Pancreas (tissue), 10 donors: Measurements from ENCODE around the gene SKOR2. TPM values are rescaled to one million over a fixed set of nuclear protein-coding genes. Genes with fewer than 3 reads are reported as not detected.

ENCODE experiments used
- ATAC-seq, 4 donors: fragments of 200-7000 bp; cut with Tn5 transposase; one replicate each; pipeline versions ENCODE4 v1.8.0 to v1.9.1; 2020; ENCODE audit warnings: mild to moderate bottlenecking in 4 of 4, moderate library complexity in 4 of 4
- DNase-seq, 6 donors: peaks; one replicate each; pipeline ENCODE4 v3.0.0-alpha.2; 2020
- FAIRE-seq: peaks from 2 replicates; lab custom pipeline; 2012; peaks lifted over from hg19 to GRCh38; lab: Jason Lieb, UNC
- H3K27ac ChIP-seq, 4 donors: fragments of 200-600 bp; sonication (generic); 1 replicate in 3 of 4; 2 replicates in 1 of 4; pipeline versions ENCODE4 v1.5.0 to v1.8.0; 2020
- H3K27me3 ChIP-seq, 4 donors: fragments of 200-600 bp; one replicate each; pipeline ENCODE4 v1.8.0; 2021
- H3K36me3 ChIP-seq, 3 donors: fragments of 200-600 bp; sonication (generic) in 1 of 3; one replicate each; pipeline versions ENCODE4 v1.5.0 to v1.8.0; 2020 to 2021
- H3K4me1 ChIP-seq, 3 donors: fragments of 200-600 bp; one replicate each; pipeline ENCODE4 v1.8.0; 2021
- H3K4me3 ChIP-seq, 4 donors: fragments of 200-600 bp; sonication (generic) in 2 of 4; one replicate each; pipeline versions ENCODE4 v1.5.0 to v1.8.0; 2020 to 2021
- H3K9me3 ChIP-seq, 4 donors: fragments of 200-600 bp; one replicate each; pipeline ENCODE4 v1.8.0; 2021
- CTCF ChIP-seq, 4 donors: fragments of 200-600 bp; sonication (generic) in 3 of 4; IDR thresholded peaks; one replicate each; pipeline versions ENCODE4 v1.5.0 to v1.8.0; 2021; ENCODE audit warnings: antibody characterized with exemption in 4 of 4
- whole genome bisulfite sequencing, 2 donors: extraction: QIAGEN DNeasy Blood & Tissue Kit; methylation state at CpG; one replicate each; pipeline ENCODE4 v1.1.7; 2013; 5-methylcytosine and 5-hydroxymethylcytosine counted together
- intact Hi-C, 3 donors: fragments of 100-400 bp; cut with DNase I; formaldehyde crosslinking; loops; one replicate each; pipeline versions ENCODE4 v1.11.1 to v1.14.2; 2022
- polyA plus RNA-seq, 2 donors: library from polyadenylated mRNA; stranded (reverse); fragments of 200-250 nt; gene quantifications; one replicate each; pipeline ENCODE4 v1.2.3, GENCODE V29; 2013
- total RNA-seq, 6 donors: library from RNA; stranded (reverse); fragmentation: NEBNext Ultra II Directional in 4 of 6; extraction: Animal tissue kit (Norgen Biotek cat#: 25700) in 4 of 6; gene quantifications; one replicate each; pipeline versions ENCODE4 v1.2.1 to v1.2.4, GENCODE V29; 2021 to 2023
- donor health status: healthy with polysubstance abuse.
- donor health status: DM: no; HTN: no; CAD: no; lungs with moderate emphysema.
- donor health status: DM: no; HTN: no; CAD: no.
- donor health status: control.
- donor health status: control.
- donor health status: Bipolar disorder and iron deficiency.
- donor health status: DM: yes; HTN: yes; CAD: no.
- donor health status: DM: no; HTN: no; CAD: no.
- donor health status: DM: no; HTN: no; CAD: no.
- donor health status: DM: yes; HTN: yes; CAD: no.

SKOR2 gene
- total and polyA plus RNA-seq, 8 donors, result not detected

DNA sequence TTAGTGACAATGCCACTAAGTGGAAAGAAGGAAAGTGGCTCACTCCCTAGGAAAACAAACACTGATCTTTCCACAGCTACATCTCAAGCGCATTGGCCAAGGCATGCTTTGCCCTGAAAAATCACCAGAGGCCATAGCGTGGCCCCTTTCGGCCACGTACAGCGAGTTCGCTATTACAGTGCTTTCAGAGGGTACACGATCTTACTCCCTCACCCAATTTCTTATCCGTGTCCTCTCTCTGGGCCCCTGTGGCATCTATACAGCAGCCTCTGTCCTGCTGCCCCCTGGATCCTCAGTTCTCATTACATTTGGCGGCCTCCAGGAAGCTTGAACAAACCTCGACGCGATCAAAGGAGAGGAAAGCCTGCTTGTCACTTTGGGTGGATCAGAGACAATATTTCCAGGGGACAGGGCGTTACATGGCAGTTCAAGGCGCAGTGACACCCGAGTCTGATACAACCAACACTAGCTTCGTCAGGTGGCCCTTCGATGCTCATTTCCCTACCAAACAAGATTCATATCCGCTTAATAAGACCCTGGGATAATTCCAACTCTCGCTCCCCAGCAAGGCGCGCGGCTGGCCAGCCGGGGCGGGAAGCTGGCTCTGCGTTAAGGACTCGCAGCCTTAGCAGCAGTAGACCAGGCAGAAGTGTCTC is 941 bp downstream of the SKOR2 start:
- no peaks in the 10 kb centered on the region for H3K36me3 ChIP-seq
- DNase-seq (no peak), ATAC-seq (no peak), FAIRE-seq (no peak)
- H3K27me3 ChIP-seq, result peaks cover 0 to 72% (median 26%) of the 10 kb centered on the region in 4 donors
- H3K4me3 ChIP-seq, result no peak overlapping the region
- H3K9me3 ChIP-seq, result no peaks in the 10 kb centered on the region
- no peaks in the 10 kb centered on the region for H3K4me1 ChIP-seq
- 6% methylated on average over 26 of the region's 26 CpGs for WGBS, 2 donors
- H3K27ac ChIP-seq, result no peak overlapping the region
- no peak for TF ChIP-seq CTCF (IDR thresholded peaks at IDR 0.05)
- intact Hi-C loops, result no loop called here

- Histone ChIP-seq H3K4me1 (no peaks in the 10 kb centered on the region), H3K27me3 (peaks cover 1 to 75% (median 30%) of the 10 kb centered on the region in 4 donors), H3K36me3 (no peaks in the 10 kb centered on the region), H3K4me3 (no peak overlapping the region), H3K9me3 (no peaks in the 10 kb centered on the region), H3K27ac (no peak overlapping the region)
- no peak for ATAC-seq
- no peak for FAIRE-seq
- 7 to 8% methylated on average over 7 of the region's 7 CpGs for WGBS, 2 donors
- TF ChIP-seq CTCF (IDR thresholded peaks at IDR 0.05), result no peak
- intact Hi-C loops, result no loop called here
- DNase-seq, result no peak
Measured at GRCh38 chr18:47249314-47249981, 2.0 kb downstream of the SKOR2 start.

- H3K27me3 ChIP-seq, result peaks cover 3 to 76% (median 28%) of the 10 kb centered on the region in 4 donors
- intact Hi-C loops, result no loop called here
- ATAC-seq (no peak), DNase-seq (no peak), FAIRE-seq (no peak)
- WGBS, 2 donors, result 6 to 9% methylated on average over 62 of the region's 62 CpGs
- H3K36me3 ChIP-seq, result no peaks in the 10 kb centered on the region
- no peaks in the 10 kb centered on the region for H3K4me1 ChIP-seq
- no peak for TF ChIP-seq CTCF (IDR thresholded peaks at IDR 0.05)
- no peaks in the 10 kb centered on the region for H3K9me3 ChIP-seq
- no peak overlapping the region for H3K4me3 ChIP-seq
- H3K27ac ChIP-seq, result no peak overlapping the region
Measured at GRCh38 chr18:47248604-47249313, 2.7 kb downstream of the SKOR2 start.

DNA sequence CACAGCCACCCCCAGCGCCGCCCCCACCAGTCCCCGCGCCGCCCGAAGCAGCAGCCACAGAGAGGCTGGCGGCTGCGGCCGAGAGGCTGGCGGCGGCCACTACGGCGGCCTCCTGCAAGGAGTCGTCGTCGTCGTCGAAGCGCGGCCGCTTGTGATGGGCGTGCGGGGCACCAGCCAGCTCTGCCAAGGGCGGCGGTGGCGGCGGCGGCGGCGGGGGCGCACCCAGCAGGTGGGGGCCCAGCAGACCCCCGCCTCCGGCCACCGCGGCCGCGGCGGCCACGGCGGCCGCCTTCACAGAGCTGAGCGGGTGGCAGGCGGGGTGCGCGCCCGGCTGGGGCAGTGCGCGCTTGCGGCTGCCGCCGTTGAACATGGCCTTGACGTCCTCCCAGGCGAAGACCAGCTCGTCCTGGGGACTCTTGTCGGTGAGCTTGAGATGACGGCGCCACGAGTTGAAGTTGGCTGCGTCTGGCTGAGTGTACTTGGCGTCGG is 3.3 kb downstream of the SKOR2 start:
- H3K27ac ChIP-seq, result no peak overlapping the region
- TF ChIP-seq CTCF (IDR thresholded peaks at IDR 0.05), result no peak
- H3K9me3 ChIP-seq, result no peaks in the 10 kb centered on the region
- no peak overlapping the region for H3K4me3 ChIP-seq
- no peak for FAIRE-seq
- ATAC-seq, result no peak
- WGBS, 2 donors, result 3 to 6% methylated on average over 24 to 61 of the region's 61 CpGs
- no peak for DNase-seq
- H3K27me3 ChIP-seq, result peaks cover 3 to 76% (median 28%) of the 10 kb centered on the region in 4 donors
- H3K36me3 ChIP-seq, result no peaks in the 10 kb centered on the region
- H3K4me1 ChIP-seq, result no peaks in the 10 kb centered on the region
- intact Hi-C loops, result no loop called here
